GM21786 (cell line): ENCODE measurements around the gene SPTBN5.

Experiments
- ATAC-seq: cut with Tn5 transposase; IDR thresholded peaks from one replicate; pipeline ENCODE4 v1.9.1; 2021; ENCODE audit not compliant: unreplicated experiment

SPTBN5 gene

GRCh38 chr15:41885321-41885720 lies 8.5 kb downstream of the SPTBN5 start:
- no peak for ATAC-seq

DNA sequence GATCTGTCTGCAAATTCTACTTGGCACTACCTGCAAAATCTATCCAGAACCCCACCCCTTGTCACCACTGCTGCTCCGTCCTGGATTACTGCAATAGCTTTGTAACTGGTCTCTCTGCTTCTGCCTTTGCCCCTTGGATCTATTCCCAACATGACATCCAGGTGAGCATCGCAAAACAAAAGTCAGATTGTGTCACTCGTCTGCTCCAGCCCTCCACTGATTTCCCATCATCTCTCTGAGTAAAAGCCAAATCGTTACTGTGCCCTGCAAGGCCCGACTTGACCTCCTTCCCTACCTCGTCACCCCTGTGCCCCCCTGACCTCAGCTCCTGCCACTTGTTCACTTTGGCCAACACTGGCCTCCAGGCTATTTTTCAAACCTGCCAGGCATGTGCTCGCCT lies 9.4 kb downstream of the SPTBN5 start:
- ATAC-seq, result no peak

DNA sequence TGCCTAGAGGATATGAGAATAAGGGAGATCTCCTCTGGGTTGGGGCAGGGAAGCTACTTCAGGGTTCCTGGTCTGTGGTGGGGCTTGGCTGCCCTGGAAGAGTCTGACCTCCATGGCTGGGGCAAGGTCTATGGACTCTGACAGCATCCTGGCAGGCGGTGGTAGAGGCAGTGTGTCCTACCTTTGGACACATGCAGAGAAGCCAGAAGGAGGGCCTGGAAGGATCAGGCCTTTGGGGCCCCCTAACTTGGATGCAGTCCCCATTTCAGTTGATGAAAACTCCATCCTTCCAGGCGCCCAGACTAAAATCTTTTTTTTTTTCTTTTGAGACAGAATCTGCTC lies 10.4 kb downstream of the SPTBN5 start:
- ATAC-seq, result no peak

- no peak for ATAC-seq
Observed at GRCh38 chr15:41882689-41883483, 11.0 kb downstream of the SPTBN5 start.

DNA sequence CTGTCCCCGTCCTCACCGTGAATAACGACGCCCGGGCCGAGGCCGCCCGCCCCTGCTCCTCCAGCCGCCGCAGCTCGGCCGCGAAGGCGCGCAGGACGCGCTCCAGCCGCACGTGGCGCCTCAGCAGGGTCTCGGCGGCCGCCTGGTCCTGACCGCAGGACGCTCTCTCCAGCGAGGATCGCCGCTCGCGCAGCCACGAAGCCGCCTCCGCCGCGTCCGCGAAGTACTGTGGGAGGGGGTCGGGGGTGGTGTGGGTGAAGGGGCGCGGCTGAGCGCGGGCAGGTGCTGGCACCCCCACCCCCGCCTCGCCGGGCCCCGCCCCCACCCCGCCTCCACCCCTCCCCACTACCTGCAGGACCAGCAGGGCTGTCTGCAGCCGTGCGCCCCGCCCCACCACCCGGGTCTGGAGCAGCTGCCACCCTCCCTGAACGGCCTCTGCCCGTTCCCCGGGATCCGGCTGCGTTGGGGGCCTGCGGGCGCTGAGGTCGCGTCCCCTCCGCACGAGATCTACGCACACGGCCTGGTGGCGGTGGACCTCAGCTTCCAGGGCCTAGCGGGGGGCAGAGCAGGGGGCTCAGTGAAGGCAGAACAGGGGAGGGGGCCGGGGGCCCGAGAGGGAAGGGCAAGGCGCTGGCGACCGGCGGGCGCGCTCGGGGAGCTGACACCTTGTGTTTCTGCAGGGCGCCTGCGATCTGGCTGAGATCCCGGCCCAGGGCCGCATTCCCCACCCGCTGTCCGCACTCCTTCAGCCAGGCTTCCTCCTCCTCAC lies 11.7 kb downstream of the SPTBN5 start:
- no peak for ATAC-seq

- ATAC-seq, result no peak
Observed at GRCh38 chr15:41881550-41881919, 12.3 kb downstream of the SPTBN5 start.

DNA sequence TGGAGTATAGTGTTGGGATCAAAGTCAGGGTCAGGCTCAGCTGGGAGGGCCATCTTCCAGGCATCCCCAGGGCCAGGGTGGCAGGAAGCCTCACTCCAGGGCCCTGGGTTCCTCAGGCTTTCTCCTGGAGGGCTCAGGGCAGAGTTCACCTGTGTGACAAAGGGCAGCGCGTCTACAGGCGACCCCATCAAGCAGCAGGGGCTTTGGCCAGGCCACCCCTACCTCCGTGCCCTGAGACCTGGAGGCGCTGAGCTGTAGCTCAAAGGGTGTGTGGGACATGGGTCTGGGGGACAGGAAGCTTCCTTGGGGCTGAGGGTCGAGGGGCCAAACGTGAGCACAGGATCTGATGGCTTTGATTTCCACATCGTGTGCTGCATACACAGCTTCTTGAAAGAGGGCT lies 12.8 kb downstream of the SPTBN5 start:
- ATAC-seq, result no peak

GRCh38 chr15:41880156-41880877 lies 13.5 kb downstream of the SPTBN5 start:
- no peak for ATAC-seq

- no peak for ATAC-seq
Observed at GRCh38 chr15:41879321-41879845, 14.5 kb downstream of the SPTBN5 start.

DNA sequence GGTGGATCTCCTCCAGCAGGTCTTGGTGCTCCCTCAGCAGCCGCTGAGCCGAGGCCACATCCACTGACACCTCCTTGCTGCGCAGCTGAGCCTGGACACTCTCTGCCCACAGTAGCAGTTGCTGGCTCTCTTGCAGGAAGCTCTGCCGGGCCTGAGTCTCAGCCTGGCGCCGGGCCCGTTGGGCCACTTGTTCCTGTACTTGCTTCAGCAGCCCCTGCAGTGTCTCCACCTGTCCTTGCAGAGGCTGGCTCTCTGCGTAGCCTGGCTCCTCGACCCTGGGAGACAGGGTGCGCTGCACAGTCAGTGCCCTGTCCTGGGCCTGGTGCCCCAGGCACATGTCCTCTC lies 15.5 kb downstream of the SPTBN5 start:
- ATAC-seq, result no peak

- ATAC-seq, result no peak
Observed at GRCh38 chr15:41877631-41878354, 16.1 kb downstream of the SPTBN5 start.

- no peak for ATAC-seq
Observed at GRCh38 chr15:41876689-41877088, 17.2 kb downstream of the SPTBN5 start.

GRCh38 chr15:41876007-41876406 lies 17.8 kb downstream of the SPTBN5 start:
- no peak for ATAC-seq

DNA sequence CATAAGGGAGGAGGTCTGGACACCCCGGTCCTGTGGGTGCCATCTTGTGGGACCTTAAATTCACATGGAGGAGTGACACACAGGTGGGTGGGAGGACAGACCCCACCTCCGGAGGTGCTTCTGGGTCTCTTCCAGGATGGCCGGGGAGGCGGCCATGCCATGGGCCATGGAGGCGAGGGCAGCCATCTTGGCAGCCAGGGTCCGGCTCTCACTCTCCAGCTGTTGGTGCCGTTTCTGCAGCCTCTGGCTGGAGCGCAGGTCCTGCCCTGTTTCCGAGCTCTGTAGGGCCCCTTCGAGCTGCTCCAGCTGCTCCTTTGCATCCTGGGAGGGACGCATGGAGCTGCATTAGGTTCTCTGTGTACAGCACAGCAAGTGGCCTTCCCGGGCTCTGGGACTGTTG lies 19.1 kb downstream of the SPTBN5 start:
- ATAC-seq, result no peak

- ATAC-seq, result no peak
Observed at GRCh38 chr15:41873711-41874110, 20.1 kb downstream of the SPTBN5 start.

- ATAC-seq, result no peak
Observed at GRCh38 chr15:41872166-41872747, 21.6 kb downstream of the SPTBN5 start.

DNA sequence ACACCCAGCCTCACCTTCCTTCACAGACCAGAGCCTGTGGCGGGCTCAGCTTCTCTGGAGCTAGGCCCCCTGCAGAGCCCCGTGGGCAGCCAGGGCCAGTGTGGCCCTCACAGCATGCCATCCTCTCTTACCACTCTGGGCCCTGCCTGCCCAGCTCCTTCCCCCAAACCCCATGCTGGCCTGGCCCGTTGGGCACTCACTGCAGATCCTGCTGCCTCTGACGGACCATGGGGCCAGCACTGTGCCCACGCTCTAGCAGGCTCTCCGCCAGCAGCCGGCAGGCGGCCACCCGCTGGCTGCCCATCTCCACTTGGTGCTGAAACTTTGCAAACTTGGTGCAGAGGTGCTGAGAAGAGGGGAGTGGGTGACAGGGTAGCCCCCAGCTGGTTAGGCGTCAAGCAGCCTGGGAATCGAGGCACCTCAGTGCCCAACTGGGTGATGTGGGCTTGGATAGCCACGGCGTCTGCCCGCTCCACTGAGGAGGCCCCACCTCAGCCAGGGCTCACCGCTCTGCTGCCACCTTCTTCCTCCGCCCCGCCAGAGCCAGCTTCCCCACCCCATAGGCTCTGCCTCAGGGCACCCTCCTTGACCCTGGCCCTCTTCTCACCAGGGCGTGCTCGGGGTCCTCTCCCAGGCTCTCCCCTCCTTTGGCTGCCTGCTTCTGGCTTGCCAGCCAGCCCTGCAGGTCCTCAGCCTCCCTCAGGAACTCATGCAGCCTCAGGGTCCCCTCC lies 22.5 kb downstream of the SPTBN5 start:
- ATAC-seq, result no peak

DNA sequence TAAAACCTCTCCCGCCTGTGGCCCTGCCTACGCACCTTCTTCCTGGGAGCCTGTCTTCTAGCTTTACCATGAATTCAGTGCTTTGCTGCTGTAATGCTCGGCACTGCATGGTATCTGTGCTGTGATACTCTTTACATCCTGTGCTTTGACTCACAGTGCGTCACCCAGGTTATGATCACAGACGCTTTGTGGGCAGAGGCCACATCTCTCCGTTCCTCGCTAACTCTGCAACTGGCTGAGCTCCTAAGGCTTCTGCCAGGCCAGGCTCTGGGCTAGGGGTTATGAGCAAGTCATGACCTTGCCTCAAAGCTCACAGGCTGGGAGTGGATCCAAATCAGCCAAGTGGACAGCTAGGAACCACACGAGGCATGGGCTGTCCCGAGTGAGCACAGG lies 23.2 kb downstream of the SPTBN5 start:
- no peak for ATAC-seq

GRCh38 chr15:41869770-41870688 lies 23.8 kb downstream of the SPTBN5 start:
- no peak for ATAC-seq
